GM12878 (cell line): Measurements from ENCODE around the gene S100A8. TPM values are rescaled to one million over a fixed set of nuclear protein-coding genes. Genes with fewer than 3 reads are reported as not detected.

Source experiments
- ATAC-seq: fragments of 200-7000 bp; cut with Tn5 transposase; 3 replicates; pipeline ENCODE4 v1.9.1; 2020; ENCODE audit warnings: mild to moderate bottlenecking, moderate library complexity
- BruUV-seq: library from RNA; stranded (reverse); fragments of 400-500 nt; replicated peaks from 2 replicates; lab custom pipeline; 2021; lab: Mats Ljungman, UMichigan
- CTCF ChIA-PET: fragments of 300-600 bp; sonication (Branson Sonifier 250); formaldehyde crosslinking; extraction: SDS; loops from one replicate; lab custom pipeline; 2021; ENCODE audit warnings: inconsistent platforms; lab: Yijun Ruan, JAX
- POLR2A ChIA-PET: fragments of 350-600 bp; formaldehyde crosslinking; extraction: SDS; loops from one replicate; lab custom pipeline; 2021; ENCODE audit warnings: inconsistent platforms; lab: Charles Lee
- RAD21 ChIA-PET: fragments of 300-600 bp; sonication (Branson Sonifier 250); formaldehyde crosslinking; loops from one replicate; lab custom pipeline; 2023; ENCODE audit warnings: antibody characterized with exemption; ENCODE audit not compliant: unreplicated experiment; lab: Charles Lee
- SMC1A ChIA-PET: fragments of 300-600 bp; sonication (Branson Sonifier 250); formaldehyde crosslinking; loops from one replicate; lab custom pipeline; 2023; ENCODE audit not compliant: unreplicated experiment, uncharacterized antibody; lab: Charles Lee
- DNase-seq: peaks from one replicate; pipeline ENCODE4 v3.0.0-alpha.2; 2011; ENCODE audit warnings: low read depth, low spot score
- FAIRE-seq: peaks from 3 replicates; lab custom pipeline; 2011; peaks lifted over from hg19 to GRCh38; lab: Jason Lieb, UNC
- H2AFZ ChIP-seq: 2 replicates; pipeline ENCODE4 v1.6.0; 2011; ENCODE audit warnings: low read depth, low read length, control low read depth; ENCODE audit not compliant: control insufficient read depth
- H3K27ac ChIP-seq: 2 replicates; pipeline ENCODE4 v1.5.1; 2011; ENCODE audit warnings: control low read depth; ENCODE audit not compliant: control insufficient read depth, insufficient read depth
- H3K27me3 ChIP-seq, 2 experiments: replicated peaks in 1 of 2; 2 replicates each; pipeline versions ENCODE4 v1.6.0 to v1.6.1; 2011; ENCODE audit warnings: low read length in 1 of 2; ENCODE audit not compliant: control insufficient read depth in 2 of 2, insufficient read depth in 2 of 2
- H3K36me3 ChIP-seq, 2 experiments: 2 replicates each; pipeline ENCODE4 v1.5.1; 2011; ENCODE audit warnings: low read length in 1 of 2; ENCODE audit not compliant: control insufficient read depth in 2 of 2, insufficient read depth in 2 of 2
- H3K4me1 ChIP-seq: 2 replicates; pipeline ENCODE4 v1.6.1; 2011; ENCODE audit warnings: mild to moderate bottlenecking, low read length, moderate library complexity, mixed read lengths; ENCODE audit not compliant: control insufficient read depth, insufficient read depth
- H3K4me2 ChIP-seq: 2 replicates; pipeline ENCODE4 v1.6.0; 2011; ENCODE audit warnings: control low read depth; ENCODE audit not compliant: control insufficient read depth, insufficient read depth
- H3K4me3 ChIP-seq: fragments of 200-600 bp; sonication (generic); 2 replicates; pipeline ENCODE4 v1.5.1; 2016
- H3K79me2 ChIP-seq: 2 replicates; pipeline ENCODE4 v1.6.0; 2011; ENCODE audit warnings: low read length; ENCODE audit not compliant: control insufficient read depth, insufficient read depth
- H3K9ac ChIP-seq: 2 replicates; pipeline ENCODE4 v1.8.0; 2011; ENCODE audit warnings: low read length, control low read depth, mixed read lengths; ENCODE audit not compliant: control insufficient read depth, insufficient read depth
- H3K9me3 ChIP-seq: replicated peaks from 3 replicates; pipeline ENCODE4 v1.5.1; 2011; ENCODE audit warnings: mild to moderate bottlenecking, low read length; ENCODE audit not compliant: control insufficient read depth, insufficient read depth
- H4K20me1 ChIP-seq: 2 replicates; pipeline ENCODE4 v1.6.0; 2011; ENCODE audit not compliant: control insufficient read depth, insufficient read depth
- CHD1 ChIP-seq: IDR thresholded peaks from 2 replicates; pipeline ENCODE4 v1.6.1; 2012; ENCODE audit warnings: low read depth, low read length, improper control_type of control experiment
- CHD2 ChIP-seq: IDR thresholded peaks from 2 replicates; pipeline ENCODE4 v1.6.1; 2011; ENCODE audit warnings: low read depth, low read length, improper control_type of control experiment, borderline replicate concordance
- HDGF ChIP-seq: fragments of 450-650 bp; IDR thresholded peaks from 2 replicates; pipeline ENCODE4 v1.6.1; 2016; ENCODE audit warnings: antibody characterized with exemption
- IRF4 ChIP-seq: IDR thresholded peaks from 2 replicates; pipeline ENCODE4 v1.6.1; 2011; ENCODE audit warnings: low read depth, low read length
- NFYA ChIP-seq: IDR thresholded peaks from 2 replicates; pipeline ENCODE4 v1.6.1; 2011; ENCODE audit warnings: low read depth, mild to moderate bottlenecking, low read length, improper control_type of control experiment, borderline replicate concordance
- NR2C2 ChIP-seq: IDR thresholded peaks from 2 replicates; pipeline ENCODE4 v1.6.1; 2011; ENCODE audit warnings: borderline replicate concordance, low read depth; ENCODE audit not compliant: control insufficient read depth, insufficient read length
- POLR2AphosphoS5 ChIP-seq: IDR thresholded peaks from 2 replicates; pipeline ENCODE4 v1.6.1; 2011; ENCODE audit warnings: mild to moderate bottlenecking, low read length, inconsistent platforms
- SIX5 ChIP-seq: IDR thresholded peaks from 2 replicates; pipeline ENCODE4 v1.6.1; 2011; ENCODE audit warnings: mild to moderate bottlenecking, low read depth, low read length, moderate library complexity; ENCODE audit not compliant: severe bottlenecking
- SMARCA5 ChIP-seq: fragments of 450-650 bp; IDR thresholded peaks from 2 replicates; pipeline ENCODE4 v1.6.1; 2017; ENCODE audit warnings: mild to moderate bottlenecking
- WRNIP1 ChIP-seq: IDR thresholded peaks from 2 replicates; pipeline ENCODE4 v1.6.1; 2011; ENCODE audit warnings: low read depth, low read length, improper control_type of control experiment, borderline replicate concordance
- ZNF207 ChIP-seq: fragments of 450-650 bp; IDR thresholded peaks from 2 replicates; pipeline ENCODE4 v1.6.1; 2014; ENCODE audit warnings: antibody characterized with exemption, mild to moderate bottlenecking, borderline replicate concordance
- ZNF384 ChIP-seq: IDR thresholded peaks from 2 replicates; pipeline ENCODE4 v1.6.1; 2012; ENCODE audit warnings: low read depth, mild to moderate bottlenecking, low read length, improper control_type of control experiment, borderline replicate concordance
- ZNF622 ChIP-seq: fragments of 450-650 bp; IDR thresholded peaks from 2 replicates; pipeline ENCODE4 v1.6.1; 2017; ENCODE audit warnings: mild to moderate bottlenecking, inconsistent platforms
- whole genome bisulfite sequencing: methylation state at CpG from one replicate; pipeline ENCODE4 v1.1.6; 2016; ENCODE audit warnings: low lambda C conversion rate; ENCODE audit not compliant: insufficient replicate concordance, insufficient coverage; ENCODE audit errors: missing lambda C conversion rate; 5-methylcytosine and 5-hydroxymethylcytosine counted together
- in situ Hi-C: fragments of 300-500 bp; cut with MboI; formaldehyde crosslinking; loops from 9 replicates; pipeline ENCODE4 v1.14.3; 2018; ENCODE audit warnings: mixed read lengths
- intact Hi-C: fragments of 100-400 bp; cut with micrococcal nuclease; formaldehyde crosslinking; loops from one replicate; pipeline ENCODE4 v1.14.2; 2022; ENCODE audit not compliant: unreplicated experiment
- polyA plus RNA-seq, 11 experiments: library from polyadenylated mRNA; depleted of rRNA in 4 of 11; unstranded in 6 of 11; stranded (reverse) in 5 of 11; fragments of >200 nt; fragmentation: Nextera tagmentation in 4 of 11; fragmentation: Illumina TruSeq in 1 of 11; extraction: Ambion mirVana in 4 of 11; extraction: Trizol in 1 of 11; gene quantifications; 1 replicate in 1 of 11; 2 replicates in 10 of 11; pipeline versions ENCODE4 v1.2.1 to v1.2.3, GENCODE V29; 2011 to 2016; ENCODE audit warnings: inconsistent platforms in 2 of 11, missing spikeins in 2 of 11, low read depth in 1 of 11
- total RNA-seq, 4 experiments: library from RNA; depleted of rRNA in 3 of 4; stranded (reverse); fragments of >200 nt in 3 of 4; fragmentation: Illumina TruSeq in 1 of 4; extraction: Trizol in 1 of 4; gene quantifications; 2 replicates each; pipeline versions ENCODE4 v1.2.1 to v1.2.3, GENCODE V29; 2013 to 2021
- TF ChIP-seq, protein P1 (sequence below): IDR thresholded peaks from 2 replicates; pipeline ENCODE4 v1.6.1; 2011; ENCODE audit warnings: low read depth, mild to moderate bottlenecking, low read length, moderate library complexity, borderline replicate concordance; ENCODE audit errors: extremely low read depth
- TF ChIP-seq, protein P2 (sequence below): fragments of 450-650 bp; IDR thresholded peaks from 2 replicates; pipeline ENCODE4 v1.6.1; 2018; ENCODE audit warnings: mild to moderate bottlenecking, low read depth, moderate library complexity; ENCODE audit not compliant: partially characterized antibody
- TF ChIP-seq, protein P3 (sequence below): fragments of 450-650 bp; IDR thresholded peaks from 2 replicates; pipeline ENCODE4 v1.6.1; 2017; ENCODE audit warnings: mild to moderate bottlenecking, low read depth, inconsistent platforms; ENCODE audit not compliant: poor library complexity, severe bottlenecking

S100A8 gene
- total and polyA plus RNA-seq, 10 of the 15 experiments (the other 5 are each of a cell fraction or from before 2014, with no cell fraction given): 0.28 TPM; not detected in 9

DNA sequence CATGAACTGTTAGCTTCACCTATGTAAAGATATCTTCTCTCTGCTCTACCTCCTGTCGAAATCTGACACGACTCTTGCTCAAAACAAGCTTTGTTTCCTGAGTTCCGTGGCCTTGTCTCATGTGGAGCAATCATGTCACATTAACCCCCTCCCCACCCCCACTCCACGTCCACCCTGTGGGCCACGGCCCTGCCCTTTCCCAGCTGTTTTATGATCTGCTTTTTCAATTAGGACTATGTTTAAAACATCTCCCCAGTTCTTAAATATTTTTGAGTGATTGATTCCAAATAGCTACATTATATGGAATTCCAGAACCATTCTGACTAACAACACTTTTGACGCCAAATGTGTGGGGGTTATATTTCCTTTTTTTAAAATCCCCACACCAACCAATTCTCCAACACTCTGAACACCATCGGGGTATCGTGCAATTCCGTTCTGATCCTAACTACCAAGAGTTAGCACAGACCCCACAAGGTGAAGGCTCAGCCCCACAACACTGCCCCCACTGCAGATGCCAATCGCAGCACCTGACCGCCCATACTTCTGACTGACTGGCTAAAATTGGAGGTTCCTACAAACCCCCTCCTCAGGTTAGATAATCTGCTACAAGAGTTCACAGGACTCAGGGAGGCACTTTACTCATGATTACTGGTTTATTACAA lies 12.7 kb upstream of the S100A8 start:
- in situ Hi-C loops (no loop called here), intact Hi-C loops (loop anchor here (1.0 to 5.0 kb wide), 2 partner anchors 48 to 94 kb away; no protein-coding TSS in a partner anchor)
- TF ChIP-seq SMARCA5 (no peak), IRF4 (no peak), ZNF207 (no peak), SIX5 (no peak), HDGF (no peak), WRNIP1 (no peak), ZNF622 (no peak), ZNF384 (no peak), CHD1 (no peak), NR2C2 (no peak), CHD2 (no peak), POLR2AphosphoS5 (no peak), NFYA (no peak)
- TF ChIP-seq, protein P1, sequence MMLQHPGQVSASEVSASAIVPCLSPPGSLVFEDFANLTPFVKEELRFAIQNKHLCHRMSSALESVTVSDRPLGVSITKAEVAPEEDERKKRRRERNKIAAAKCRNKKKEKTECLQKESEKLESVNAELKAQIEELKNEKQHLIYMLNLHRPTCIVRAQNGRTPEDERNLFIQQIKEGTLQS: no peak
- TF ChIP-seq, protein P2, sequence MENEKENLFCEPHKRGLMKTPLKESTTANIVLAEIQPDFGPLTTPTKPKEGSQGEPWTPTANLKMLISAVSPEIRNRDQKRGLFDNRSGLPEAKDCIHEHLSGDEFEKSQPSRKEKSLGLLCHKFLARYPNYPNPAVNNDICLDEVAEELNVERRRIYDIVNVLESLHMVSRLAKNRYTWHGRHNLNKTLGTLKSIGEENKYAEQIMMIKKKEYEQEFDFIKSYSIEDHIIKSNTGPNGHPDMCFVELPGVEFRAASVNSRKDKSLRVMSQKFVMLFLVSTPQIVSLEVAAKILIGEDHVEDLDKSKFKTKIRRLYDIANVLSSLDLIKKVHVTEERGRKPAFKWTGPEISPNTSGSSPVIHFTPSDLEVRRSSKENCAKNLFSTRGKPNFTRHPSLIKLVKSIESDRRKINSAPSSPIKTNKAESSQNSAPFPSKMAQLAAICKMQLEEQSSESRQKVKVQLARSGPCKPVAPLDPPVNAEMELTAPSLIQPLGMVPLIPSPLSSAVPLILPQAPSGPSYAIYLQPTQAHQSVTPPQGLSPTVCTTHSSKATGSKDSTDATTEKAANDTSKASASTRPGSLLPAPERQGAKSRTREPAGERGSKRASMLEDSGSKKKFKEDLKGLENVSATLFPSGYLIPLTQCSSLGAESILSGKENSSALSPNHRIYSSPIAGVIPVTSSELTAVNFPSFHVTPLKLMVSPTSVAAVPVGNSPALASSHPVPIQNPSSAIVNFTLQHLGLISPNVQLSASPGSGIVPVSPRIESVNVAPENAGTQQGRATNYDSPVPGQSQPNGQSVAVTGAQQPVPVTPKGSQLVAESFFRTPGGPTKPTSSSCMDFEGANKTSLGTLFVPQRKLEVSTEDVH: no peak
- TF ChIP-seq, protein P3, sequence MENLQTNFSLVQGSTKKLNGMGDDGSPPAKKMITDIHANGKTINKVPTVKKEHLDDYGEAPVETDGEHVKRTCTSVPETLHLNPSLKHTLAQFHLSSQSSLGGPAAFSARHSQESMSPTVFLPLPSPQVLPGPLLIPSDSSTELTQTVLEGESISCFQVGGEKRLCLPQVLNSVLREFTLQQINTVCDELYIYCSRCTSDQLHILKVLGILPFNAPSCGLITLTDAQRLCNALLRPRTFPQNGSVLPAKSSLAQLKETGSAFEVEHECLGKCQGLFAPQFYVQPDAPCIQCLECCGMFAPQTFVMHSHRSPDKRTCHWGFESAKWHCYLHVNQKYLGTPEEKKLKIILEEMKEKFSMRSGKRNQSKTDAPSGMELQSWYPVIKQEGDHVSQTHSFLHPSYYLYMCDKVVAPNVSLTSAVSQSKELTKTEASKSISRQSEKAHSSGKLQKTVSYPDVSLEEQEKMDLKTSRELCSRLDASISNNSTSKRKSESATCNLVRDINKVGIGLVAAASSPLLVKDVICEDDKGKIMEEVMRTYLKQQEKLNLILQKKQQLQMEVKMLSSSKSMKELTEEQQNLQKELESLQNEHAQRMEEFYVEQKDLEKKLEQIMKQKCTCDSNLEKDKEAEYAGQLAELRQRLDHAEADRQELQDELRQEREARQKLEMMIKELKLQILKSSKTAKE: no peak
- ChIA-PET SMC1A (interaction anchor here (0.6 to 1.5 kb wide), 3 partner anchors 49 to 300 kb away, joined by 3 to 4 read pairs (median 4); no protein-coding TSS in a partner anchor), POLR2A (no interaction called here), RAD21 (interaction anchor here (0.6 to 1.0 kb wide), 2 partner anchors 48 to 51 kb away, joined by 3 to 5 read pairs; no protein-coding TSS in a partner anchor), CTCF (interaction anchor here (0.7 to 6.8 kb wide), 7 partner anchors 43 to 116 kb away, joined by 3 to 44 read pairs (median 4); no protein-coding TSS in a partner anchor)
- Histone ChIP-seq H2AFZ (no peak overlapping the region), H3K27me3 (peaks cover 0 to 4% of the 10 kb centered on the region in 2 experiments; a peak in 1 of 4 replicates), H3K4me1 (no peaks in the 10 kb centered on the region), H3K4me3 (no peak overlapping the region), H3K9ac (no peak overlapping the region), H3K27ac (no peak overlapping the region), H3K36me3 (no peaks in the 10 kb centered on the region), H3K4me2 (no peak overlapping the region), H3K79me2 (no peaks in the 10 kb centered on the region), H3K9me3 (no peaks in the 10 kb centered on the region), H4K20me1 (no peaks in the 10 kb centered on the region)
- DNase-seq (no peak), ATAC-seq (no peak), FAIRE-seq (no peak)
- 55% methylated on average over 11 of the region's 11 CpGs for WGBS
- no TSS peak for BruUV-seq
